Stimulated activated CD4-positive, alpha-beta T cell treated with anti-CD3 and anti-CD28 coated beads, Interleukin-4, amount 100 ng/mL, for 4 hours (primary cell): Measurements from ENCODE around the gene AK6.
A peak's percentile ranks its signal among the peaks of the same experiment; 100 is the strongest.
"Not testable (repeated sequence)": the region's sequence is repeated elsewhere in the genome, so short reads cannot be mapped to it uniquely, and the experiment has no call there.

ENCODE experiments used
- DNase-seq, 2 experiments: peaks; one replicate each; pipeline ENCODE4 v3.0.0-alpha.2; 2020

Gene AK6

DNA sequence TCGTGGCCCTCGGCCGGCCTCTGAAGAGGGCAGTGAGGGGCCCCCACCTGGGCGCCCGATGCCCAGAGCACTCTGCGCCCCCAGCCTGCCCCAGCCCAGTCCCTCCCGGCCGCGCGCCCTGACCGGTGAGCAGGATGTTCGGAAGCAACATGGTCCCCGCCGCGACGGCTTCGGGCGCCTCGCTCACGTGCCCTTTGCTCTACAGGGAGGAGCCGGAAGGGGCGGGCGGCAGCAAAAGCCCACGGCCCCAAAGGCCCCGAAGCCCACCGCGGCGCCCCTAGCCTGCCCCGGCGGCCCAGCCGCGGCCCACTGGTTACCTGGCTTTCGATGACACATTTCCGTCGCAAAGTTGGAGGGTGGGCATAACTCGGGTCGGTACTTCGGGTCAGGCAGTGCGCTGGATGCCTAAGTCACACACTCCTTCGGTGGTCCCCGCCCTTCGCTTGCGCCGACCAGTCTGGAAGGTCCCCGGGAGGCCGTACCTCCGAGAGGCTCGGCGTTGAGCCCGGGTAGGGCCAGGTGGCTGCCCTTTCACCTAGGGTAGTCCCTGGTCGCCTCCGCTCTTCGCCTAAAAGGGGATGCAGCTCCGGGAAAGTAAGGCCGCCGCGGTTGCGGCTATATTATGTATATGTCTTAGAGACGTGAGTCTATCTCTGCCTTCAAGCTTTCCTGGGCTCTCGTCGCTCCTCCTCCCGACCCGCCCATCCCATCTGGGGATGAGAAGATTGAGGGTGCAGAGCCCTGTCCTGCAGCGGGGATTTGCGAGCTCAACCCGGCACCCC is at the start of gene AK6, which contains the start of the genes RAD17 and TAF9:
Gene AK6, minus strand, starts transcription at position 181 of the 782 bp plus-strand sequence. Its CDS starts 30 bp downstream, at position 151.
Gene RAD17, plus strand, starts transcription at position 479 of the 782 bp plus-strand sequence. CDS start 2,391 bp downstream, outside the sequence.
Gene TAF9, minus strand, starts transcription at position 181 of the 782 bp plus-strand sequence. CDS start 3,783 bp downstream, outside the sequence.
- DNase-seq = peak; percentile 87 to 88

DNA sequence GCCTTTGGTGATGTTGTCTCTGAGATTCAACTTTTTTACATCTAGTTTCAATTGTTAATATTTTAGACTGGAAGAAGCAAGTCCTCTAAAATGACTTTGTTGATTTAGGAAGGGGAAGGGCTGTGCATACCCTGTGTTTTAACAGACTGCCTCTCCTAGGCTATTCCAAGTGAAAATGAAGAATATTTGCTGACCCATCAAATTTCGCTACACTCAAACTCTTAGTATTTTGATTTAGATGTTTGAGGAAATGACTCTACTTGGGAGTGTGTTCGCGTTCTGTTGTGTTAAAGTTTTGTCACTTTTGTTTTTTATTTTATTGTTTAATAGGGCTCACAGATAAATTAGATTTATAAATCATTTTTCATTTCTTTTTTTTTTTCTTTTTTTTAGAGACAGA is 49.2 kb upstream of the AK6 start:
- DNase-seq = no peak

DNA sequence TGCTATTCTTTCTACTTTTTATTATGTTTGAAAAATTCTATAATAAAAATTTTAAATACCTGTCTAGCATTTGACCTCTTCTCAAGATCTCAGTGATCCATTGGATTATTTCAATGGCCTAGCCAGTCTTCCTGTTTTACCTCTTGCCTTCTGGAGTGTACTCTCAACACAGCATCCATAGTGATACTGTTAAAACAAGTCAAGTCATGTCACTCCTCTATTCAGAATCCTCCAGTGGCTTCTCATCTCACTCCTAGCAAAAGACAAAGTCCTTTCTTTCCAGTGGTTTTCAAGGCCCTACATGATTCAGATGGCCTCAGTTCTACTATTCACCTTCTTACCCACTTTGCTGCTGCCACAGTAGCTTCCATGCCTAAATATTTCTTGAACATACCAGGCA is 47.4 kb upstream of the AK6 start:
- DNase-seq = no peak

DNA sequence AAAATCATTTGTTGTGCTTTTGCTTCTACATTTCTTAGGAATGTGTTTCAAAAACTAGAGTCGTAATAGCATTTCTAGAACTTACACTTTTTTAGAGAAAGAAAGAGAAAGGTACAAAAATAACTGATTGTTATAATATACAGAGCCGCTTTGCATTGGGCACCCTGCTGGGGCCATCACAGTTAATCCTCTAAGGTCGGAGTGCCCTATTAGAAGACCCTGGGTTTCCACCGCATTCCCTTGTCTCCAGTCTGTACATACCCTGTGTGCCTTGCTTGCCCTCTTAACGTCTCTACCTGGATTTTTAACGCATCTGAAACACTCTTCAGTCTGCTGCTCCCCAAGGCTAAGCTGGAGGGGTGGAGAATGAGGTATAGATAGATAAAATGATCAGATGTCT is 46.9 kb upstream of the AK6 start:
- DNase-seq = no peak

DNA sequence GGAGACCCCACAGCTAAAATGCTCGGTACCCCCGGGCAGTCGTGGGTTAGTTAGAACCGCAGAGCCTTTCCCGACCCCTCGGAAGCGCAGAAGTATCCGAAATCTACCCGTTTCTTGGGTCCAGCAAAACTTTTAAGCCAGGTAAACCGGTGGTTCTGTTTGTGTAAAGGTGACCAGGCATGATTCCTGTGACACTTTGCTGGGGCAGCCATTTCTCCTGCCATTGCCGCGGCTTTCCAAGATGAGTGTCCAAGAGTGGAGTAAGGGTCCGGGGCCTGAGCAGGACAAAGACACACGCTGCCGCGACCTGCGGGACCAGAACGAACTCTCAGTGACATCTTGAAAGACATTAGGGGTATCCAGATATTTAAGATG is 46.3 kb upstream of the AK6 start:
- no peak for DNase-seq

DNA sequence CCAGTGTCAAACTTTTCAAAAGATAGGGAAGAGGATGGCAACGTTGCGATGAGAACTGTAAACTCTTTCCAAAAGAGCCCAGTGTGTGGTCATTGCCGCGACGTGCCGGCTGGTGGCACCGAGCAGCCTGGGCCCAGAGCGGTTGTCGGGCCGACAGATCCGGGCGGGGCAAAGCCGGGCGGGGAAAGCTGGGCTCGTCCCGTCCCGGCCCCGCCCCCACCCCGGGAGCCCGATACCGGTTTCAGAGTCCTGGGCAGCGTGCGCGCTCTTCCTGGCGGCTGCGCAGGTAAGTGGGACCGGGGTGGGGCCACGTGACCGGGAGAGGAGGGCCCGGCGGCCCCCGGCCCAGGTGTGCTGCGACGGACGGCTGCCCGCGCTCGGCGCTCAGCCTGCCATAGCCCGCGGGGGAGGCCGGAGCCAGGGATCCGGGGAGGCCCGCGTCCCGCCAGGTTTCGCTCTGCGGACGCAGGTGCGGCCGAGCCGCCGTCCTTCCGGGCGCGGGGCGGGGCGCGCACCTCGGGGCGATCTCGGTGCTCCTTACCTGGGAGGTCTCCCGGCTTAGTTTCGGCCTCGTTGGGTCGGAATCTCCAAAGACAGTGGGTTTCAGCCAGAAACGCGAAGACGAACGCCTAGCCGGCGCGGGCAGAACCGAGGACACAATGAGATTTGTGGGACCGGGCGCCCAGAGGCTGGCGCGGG is 45.7 kb upstream of the AK6 start, which contains the start of gene MARVELD2:
Gene MARVELD2, plus strand, starts transcription at position 232 of the 699 bp plus-strand sequence. CDS start 4,270 bp downstream, outside the sequence.
- DNase-seq = peak; percentile 36 to 49

DNA sequence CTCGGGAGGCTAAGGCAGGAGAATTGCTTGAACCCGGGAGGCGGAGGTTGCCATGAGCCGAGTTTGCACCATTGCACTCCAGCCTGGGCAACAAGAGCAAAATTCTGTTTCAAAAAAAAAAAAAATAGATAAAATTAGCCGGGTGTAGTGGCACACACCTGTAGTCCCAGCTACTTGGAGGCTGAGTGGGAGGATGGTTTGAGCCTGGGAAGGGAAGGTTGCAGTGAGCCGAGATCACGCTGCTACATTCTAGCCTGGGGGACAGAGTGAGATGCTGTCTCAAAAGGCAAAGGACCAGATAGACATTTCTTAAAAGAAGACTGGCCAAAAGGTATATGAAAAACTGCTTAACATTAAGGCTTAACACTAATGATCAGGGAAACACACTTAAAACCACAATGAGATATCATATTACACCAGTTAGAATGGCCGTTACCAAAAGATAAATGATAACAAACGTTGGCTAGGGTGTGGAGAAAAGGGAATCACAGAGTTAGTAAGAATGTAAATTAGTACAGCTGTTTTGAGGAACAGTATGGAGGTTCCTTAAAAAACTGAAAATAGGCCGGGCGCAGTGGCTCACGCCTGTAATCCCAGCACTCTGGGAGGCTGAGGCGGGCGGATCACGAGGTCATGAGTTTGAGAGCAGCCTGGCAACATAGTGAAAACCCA is 35.5 kb upstream of the AK6 start:
- no peak for DNase-seq

DNA sequence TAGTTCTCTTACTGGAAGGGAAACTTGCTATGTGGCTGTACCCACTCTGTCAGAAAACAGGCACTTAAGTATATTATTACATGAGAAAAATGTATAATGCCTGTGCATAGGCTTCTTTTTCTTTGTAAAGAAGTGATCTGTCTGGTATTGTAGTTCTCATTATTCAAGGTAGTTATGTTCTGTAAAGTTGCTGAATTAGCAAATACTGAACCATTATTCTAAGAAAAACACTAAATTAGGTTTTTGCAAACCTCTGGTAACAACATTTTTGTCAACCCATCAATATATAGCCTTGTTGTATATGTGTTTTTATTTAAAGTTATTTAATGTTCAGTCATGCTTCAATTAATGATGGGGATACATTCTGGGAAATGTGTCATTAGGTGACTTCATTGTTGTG is 9.1 kb upstream of the AK6 start:
- DNase-seq = no peak

DNA sequence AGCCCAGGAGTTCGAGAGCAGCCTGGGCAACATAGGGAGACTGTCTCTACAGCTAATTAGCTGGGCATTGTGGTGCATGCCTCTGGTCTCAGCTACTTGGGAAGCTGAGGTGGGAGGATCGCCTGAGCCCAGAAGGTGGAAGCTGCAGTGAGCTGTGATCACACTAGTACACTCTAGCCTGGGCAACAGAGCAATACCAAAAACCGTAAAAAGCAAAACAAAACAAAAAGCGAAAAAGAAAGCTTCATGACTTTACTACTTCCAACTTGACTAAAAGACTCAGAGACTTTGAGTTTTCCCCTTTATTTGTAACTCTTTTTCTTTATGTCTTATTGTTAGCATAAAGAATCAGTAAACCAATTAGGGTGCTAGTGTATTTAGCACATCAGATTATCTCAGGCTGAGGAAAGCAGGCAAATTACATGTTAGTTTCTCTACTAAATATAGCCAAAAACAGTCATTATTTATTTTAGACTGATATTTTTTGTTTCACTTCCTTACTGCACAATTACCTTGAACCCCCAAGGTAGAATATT is 5.7 kb upstream of the AK6 start:
- DNase-seq = no peak

DNA sequence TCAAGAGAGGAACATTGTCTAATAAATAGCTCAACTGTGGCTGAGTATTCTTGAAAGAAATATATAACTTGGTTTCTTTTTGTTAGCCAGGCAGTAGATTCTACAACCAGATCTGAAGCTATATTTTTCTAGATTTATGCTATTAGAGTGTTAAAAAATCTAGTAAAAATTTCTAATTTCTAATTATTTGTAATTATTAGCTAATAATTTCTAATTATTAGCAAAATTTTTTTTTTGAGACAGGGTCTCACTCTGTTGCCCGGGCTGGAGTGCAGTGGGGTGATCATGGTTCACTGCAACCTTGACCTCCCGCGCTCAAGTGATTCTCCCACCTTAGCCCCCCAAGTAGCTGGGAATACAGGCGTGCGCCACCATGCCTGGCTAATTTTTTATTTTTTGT is 3.1 kb upstream of the AK6 start:
- DNase-seq = no peak

DNA sequence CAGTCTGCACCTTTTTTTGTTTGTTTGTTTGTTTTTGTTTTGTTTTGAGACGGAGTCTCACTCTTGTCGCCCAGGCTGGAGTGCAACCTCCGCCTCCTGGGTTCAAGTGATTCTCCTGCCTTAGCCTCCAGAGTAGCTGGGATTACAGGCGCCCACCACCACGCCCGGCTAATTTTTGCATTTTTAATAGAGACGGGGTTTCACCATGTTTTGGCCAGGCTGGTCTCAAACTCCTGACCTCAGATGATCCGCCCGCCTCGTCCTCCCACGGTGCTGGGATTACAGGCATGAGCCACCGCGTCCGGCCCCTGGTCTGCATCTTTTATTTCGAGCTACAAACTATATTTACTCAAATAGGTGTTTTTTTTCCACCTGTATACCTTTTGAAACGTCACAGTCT is 1.0 kb upstream of the AK6 start:
- not testable (repeated sequence) for DNase-seq

DNA sequence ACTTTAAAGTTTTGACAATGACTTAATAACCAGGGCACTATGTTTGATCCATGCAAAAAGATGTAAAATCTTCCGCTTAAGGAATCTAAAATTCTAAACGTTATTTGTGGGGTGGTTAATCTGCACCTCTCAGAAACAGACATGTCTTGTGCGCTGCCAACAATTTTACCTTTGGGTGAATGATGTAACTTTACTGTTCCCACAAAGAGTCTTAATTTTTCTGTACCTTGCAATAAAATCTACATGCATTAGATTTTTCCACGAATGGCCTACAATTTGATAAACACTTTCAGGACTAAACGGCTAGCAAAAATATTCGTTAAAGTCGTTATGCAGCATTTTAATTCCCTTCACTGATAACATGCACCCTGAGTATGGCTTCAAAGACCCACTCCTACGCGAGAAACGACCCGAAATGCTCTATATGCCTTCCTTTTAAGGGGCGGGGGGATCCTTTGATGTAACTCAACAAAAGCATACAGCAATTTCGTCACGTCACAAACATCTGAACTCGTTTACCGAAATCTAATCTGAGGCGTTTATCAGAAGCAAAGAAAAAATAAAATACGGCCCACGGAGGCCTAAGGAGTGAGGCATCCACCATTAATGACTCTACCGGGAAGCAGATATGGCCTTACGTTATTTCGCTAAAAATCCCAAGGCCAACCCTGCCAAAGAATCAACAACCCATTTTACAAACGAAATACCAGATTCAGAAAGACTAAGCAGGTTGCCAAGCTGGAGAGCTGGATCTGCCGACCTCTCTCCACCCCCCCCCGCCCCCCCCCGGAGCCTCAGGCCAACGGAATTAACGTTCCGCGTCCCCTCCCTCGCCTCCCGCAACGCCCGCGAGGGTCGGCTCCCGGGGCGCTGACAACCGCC is 621 bp downstream of the AK6 start:
- DNase-seq = peak in 1 of 2 experiments; percentile 42

DNA sequence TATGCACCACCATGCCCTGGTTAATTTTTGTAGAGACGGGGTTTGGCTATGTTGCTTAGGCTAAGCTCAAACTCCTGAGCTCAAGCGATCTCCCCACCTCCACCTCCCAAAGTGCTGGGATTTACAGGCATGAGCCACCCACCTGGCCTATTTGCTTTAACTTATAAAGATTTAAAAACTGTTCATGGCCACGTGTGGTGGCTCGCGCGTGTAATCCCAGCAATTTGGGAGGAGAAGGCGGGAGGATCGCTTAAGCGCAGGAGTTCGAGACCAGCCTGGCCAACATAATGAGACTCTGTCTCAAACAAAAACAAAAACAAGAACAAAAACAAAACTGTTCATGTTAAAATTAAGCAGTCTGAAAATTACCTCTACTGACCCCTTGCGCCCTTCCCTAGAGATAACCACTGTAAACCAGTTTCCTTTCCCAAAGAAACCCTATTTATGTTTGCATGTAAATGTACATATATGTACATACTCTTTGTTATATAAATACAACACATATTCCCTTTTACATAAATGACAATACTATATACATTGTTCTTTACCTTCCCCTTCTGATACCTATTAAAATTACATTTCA is 1.5 kb downstream of the AK6 start:
- DNase-seq = no peak

DNA sequence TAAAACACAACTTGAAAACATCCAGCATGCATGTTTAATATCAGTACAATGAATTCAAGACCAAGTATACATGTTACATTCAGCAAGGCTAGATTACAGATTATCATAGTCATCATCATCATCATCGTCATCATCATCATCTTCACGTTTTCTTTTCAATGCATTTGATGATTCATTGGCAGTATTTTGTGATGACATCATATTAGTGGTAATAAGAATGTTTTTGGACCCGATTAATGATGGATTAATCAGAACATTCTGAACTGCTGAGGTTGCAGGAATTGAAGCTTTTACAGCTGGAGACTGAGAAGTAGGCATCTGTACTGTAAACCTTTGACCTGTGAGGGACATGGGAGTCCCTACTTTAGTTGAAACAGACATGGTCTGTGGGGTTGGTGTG is 4.5 kb downstream of the AK6 start:
- no peak for DNase-seq

DNA sequence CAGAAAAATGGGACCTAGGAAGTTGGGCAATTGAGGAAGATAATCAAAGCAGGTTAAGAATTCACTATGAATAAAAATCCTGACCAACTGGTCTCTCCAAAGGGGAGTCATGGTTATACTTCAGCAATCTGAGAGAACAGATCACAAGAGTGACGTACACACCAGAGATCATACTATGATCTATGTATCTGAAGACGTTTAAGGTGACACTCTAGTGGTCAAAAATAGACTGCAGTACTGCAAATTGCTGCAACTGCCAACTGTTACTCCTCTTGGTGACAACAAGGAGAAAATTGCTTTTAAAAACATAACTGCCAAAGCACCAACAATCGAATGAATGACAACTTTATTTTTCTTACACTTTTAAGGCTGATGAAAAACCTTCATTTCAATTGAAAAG is 4.9 kb downstream of the AK6 start:
- no peak for DNase-seq

DNA sequence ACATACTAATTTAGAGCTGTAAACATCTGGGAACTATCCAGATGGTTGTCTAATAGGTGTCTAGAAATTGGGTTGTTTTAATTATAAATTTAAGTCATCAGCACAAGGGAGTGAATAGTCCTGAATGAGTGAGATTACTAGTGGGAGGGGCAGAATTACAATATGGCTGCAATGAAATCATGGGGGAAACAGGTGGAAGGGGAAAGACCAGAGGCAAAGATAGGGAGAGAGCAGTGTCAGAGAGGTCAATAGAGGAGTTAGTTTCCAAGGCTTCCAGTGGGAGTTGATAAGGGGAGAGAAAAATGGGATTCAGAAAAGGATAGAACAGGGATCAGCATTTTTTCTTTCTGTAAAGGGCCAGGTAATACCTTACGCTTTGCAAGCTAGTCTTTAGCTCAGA is 8.9 kb downstream of the AK6 start:
- DNase-seq = no peak

DNA sequence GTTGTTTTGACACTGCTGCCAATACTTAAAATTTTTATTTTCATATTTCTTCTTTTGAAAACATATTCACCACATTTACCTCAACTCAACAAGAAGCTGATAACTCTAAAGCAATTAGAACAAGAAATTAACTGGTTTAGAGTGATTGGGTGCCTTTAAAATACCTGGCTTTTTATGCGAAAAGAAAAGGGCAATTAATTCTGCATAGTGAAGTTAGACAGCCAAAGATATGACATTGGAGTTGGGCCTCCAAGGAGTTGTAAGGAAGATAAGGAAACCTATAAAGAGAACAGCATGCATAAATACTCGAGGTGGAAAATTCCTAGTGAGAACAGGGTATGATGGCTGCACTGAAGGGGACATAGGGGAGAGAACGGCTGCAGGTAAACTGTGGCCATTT is 9.6 kb downstream of the AK6 start:
- no peak for DNase-seq

DNA sequence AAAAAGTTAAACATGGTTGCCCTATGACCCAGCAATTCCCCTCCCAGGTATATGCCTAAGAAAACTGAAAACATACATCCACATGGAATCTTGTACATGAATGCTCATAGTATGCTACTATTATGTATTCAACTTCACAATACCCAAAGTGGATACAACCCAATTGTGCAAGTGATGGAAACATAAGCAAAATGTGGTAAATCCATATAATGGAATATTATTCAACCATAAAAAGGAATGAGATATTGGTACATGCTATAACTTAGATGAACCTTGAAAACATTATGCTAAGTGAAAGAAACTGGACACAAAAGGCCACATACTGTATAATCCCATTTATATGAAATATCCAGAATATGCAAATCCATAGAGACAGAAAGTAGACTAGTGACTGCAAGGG is 18.7 kb downstream of the AK6 start:
- DNase-seq = no peak

DNA sequence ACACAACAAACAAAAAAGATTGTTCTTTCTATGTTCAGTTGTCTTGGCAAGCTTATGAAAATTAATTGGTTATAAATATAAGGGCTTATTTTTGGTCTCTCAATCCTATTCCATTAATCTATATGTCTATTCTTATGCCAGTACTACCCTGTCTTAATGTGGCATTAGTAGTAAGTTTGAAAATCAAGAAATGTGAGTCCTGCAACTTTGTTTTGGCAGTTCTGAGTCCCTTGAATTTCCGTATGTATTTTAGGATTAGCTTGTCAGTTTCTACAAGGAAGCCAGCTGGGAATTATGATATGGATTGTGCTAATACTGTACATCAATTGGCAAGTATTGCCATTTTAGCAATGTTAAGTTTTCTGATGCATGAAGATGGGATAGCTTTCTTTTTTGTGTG is 26.2 kb downstream of the AK6 start:
- no peak for DNase-seq

DNA sequence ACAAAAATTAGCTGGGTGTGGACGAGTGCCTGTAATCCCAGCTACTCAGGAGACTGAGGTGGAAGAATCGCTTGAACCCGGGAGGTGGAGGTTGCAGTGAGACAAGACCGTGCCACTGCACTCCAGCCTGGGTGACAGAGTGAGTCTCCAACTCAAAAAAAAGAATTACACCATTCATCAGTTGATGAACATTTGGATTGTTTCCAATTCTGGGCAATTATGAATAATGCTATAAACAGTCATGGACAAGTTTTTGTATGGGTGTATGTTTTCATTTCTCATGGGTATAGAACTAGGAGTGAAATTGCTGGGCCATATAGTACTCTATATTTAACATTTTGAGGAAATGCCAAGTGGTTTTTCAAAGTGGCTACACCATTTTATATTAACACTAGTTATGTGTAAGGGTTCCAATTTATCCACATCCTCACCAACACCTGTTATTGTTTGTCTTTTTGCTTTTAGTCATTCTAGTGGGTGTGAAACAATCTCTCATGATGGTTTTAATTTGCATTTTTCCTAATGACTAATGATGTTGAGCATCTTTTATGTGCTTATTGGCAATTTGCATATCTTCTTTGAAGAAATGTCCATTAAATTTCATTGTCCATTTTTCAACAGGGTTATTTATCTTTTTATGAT is 27.7 kb downstream of the AK6 start:
- DNase-seq = no peak

DNA sequence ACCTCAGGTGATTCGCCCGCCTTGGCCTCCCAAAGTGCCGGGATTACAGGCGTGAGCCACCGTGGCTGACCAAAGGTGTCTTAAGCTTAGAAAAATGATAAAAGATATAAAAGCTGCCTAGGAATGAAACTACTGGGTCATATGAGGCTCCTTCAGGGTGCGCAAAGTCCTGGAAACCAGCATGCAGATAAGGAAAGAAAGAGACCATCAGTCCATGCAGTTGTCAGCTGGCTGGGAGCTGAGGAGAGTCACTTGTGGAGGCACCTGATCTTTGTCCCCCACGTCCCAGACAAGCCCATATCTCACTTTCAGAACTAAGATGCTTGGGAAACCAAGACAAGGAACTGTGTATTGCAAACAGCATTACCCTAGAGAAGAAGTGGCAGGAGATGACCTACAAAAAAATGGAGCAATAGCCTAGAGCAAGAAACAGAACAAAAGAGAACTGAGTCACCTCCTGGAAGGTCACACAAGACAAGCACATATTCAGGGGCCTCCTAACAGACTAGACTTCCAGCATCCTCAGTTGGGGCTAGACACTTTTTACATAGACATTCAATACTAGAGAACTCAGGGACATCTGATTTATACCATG is 33.9 kb downstream of the AK6 start:
- DNase-seq = no peak
